ENCODE measurements around the gene SMKR1. TPM values are rescaled to one million over a fixed set of nuclear protein-coding genes. Genes with fewer than 3 reads are reported as not detected.
"Not testable (repeated sequence)": the region's sequence is repeated elsewhere in the genome, so short reads cannot be mapped to it uniquely, and the experiment has no call there.

Gene SMKR1
- total and polyA plus RNA-seq, 7 donors = 0.22 to 0.74 (median 0.25) TPM; not detected in 4

GRCh38 chr7:129532375-129532774 lies 30.0 kb downstream of the SMKR1 start:
- no peaks in the 10 kb centered on the region for H3K4me1 ChIP-seq
- ATAC-seq = no peak

GRCh38 chr7:129534558-129535274 lies 32.4 kb downstream of the SMKR1 start:
- WGBS, 3 donors = 81 to 90% (median 87%) methylated on average over 15 to 20 of the region's 20 CpGs
- H3K9me3 ChIP-seq; ATAC-seq; H3K4me3 ChIP-seq; H3K27ac ChIP-seq; H3K36me3 ChIP-seq (ENCODE audit: insufficient read depth in 1 of 2, low read depth in 1 of 2); DNase-seq; H3K4me1 ChIP-seq; H3K27me3 ChIP-seq (ENCODE audit: insufficient read depth in 3 of 3, low read length in 2 of 3); intact Hi-C loops (cut with DNase I): not testable (repeated sequence)

More at GRCh38 chr7:129532375-129532774, 30.0 kb downstream of the SMKR1 start:
- 85 to 95% (median 92%) methylated on average over 19 of the region's 19 CpGs for WGBS, 3 donors
- DNase-seq = no peak
- Histone ChIP-seq H3K9me3 (no peaks in the 10 kb centered on the region), H3K4me3 (no peak overlapping the region), H3K27ac (no peak overlapping the region), H3K36me3 (ENCODE audit: insufficient read depth in 1 of 2, low read depth in 1 of 2) (no peaks in the 10 kb centered on the region), H3K27me3 (ENCODE audit: insufficient read depth in 3 of 3, low read length in 2 of 3) (no peaks in the 10 kb centered on the region)
- intact Hi-C loops (cut with DNase I) = no loop called here
- TF ChIP-seq CTCF (IDR thresholded peaks at IDR 0.05) = no peak

GRCh38 chr7:129535896-129536295 lies 33.6 kb downstream of the SMKR1 start:
- no peak for DNase-seq
- Histone ChIP-seq H3K27me3 (ENCODE audit: insufficient read depth in 3 of 3, low read length in 2 of 3) (no peaks in the 10 kb centered on the region), H3K4me3 (no peak overlapping the region), H3K36me3 (ENCODE audit: insufficient read depth in 1 of 2, low read depth in 1 of 2) (no peaks in the 10 kb centered on the region), H3K4me1 (no peaks in the 10 kb centered on the region), H3K27ac (no peak overlapping the region), H3K9me3 (no peaks in the 10 kb centered on the region)
- no peak for TF ChIP-seq CTCF (IDR thresholded peaks at IDR 0.05)
- intact Hi-C loops (cut with DNase I) = no loop called here
- no peak for ATAC-seq
- 52 to 88% (median 66%) methylated on average over 5 of the region's 5 CpGs for WGBS, 3 donors

GRCh38 chr7:129536323-129536722 lies 34.0 kb downstream of the SMKR1 start:
- ATAC-seq (no peak), DNase-seq (no peak)
- H3K36me3 ChIP-seq (ENCODE audit: insufficient read depth in 1 of 2, low read depth in 1 of 2) = no peaks in the 10 kb centered on the region
- H3K9me3 ChIP-seq = no peaks in the 10 kb centered on the region
- no peak for TF ChIP-seq CTCF (IDR thresholded peaks at IDR 0.05)
- H3K4me3 ChIP-seq = no peak overlapping the region
- H3K4me1 ChIP-seq = no peaks in the 10 kb centered on the region
- intact Hi-C loops (cut with DNase I) = no loop called here
- H3K27ac ChIP-seq = no peak overlapping the region
- WGBS, 3 donors = 80 to 84% (median 81%) methylated on average over 9 of the region's 9 CpGs
- no peaks in the 10 kb centered on the region for H3K27me3 ChIP-seq (ENCODE audit: insufficient read depth in 3 of 3, low read length in 2 of 3)

- intact Hi-C loops (cut with DNase I) = no loop called here
- Histone ChIP-seq H3K27me3 (ENCODE audit: insufficient read depth in 3 of 3, low read length in 2 of 3) (peaks cover 0 to 2% (median 0%) of the 10 kb centered on the region in 3 donors), H3K4me1 (no peaks in the 10 kb centered on the region), H3K27ac (no peak overlapping the region), H3K36me3 (ENCODE audit: insufficient read depth in 1 of 2, low read depth in 1 of 2) (no peaks in the 10 kb centered on the region), H3K4me3 (no peak overlapping the region), H3K9me3 (no peaks in the 10 kb centered on the region)
- DNase-seq (no peak), ATAC-seq (no peak)
- no peak for TF ChIP-seq CTCF (IDR thresholded peaks at IDR 0.05)
Observed at GRCh38 chr7:129538790-129539189, 36.5 kb downstream of the SMKR1 start.

Measured in psoas muscle (tissue), 8 donors.